Trophoblast cell (in vitro differentiated cells and primary cell): ENCODE results near the gene ZMYM4.

Experiments used
- DNase-seq, 2 donors: peaks; one replicate each; pipeline ENCODE4 v3.0.0-alpha.2; 2016
- H2AFZ ChIP-seq: 2 replicates; pipeline ENCODE4 v1.6.1; 2013; ENCODE audit warnings: low read length, moderate library complexity, mild to moderate bottlenecking; ENCODE audit not compliant: insufficient read depth, poor library complexity
- H2AK5ac ChIP-seq: 2 replicates; pipeline ENCODE4 v1.6.1; 2013; ENCODE audit warnings: mild to moderate bottlenecking, low read length
- H2BK120ac ChIP-seq: 2 replicates; pipeline ENCODE4 v1.6.1; 2013; ENCODE audit warnings: low read length, mild to moderate bottlenecking, moderate library complexity; ENCODE audit not compliant: insufficient read depth, poor library complexity
- H2BK12ac ChIP-seq: 2 replicates; pipeline ENCODE4 v1.6.1; 2013; ENCODE audit warnings: mild to moderate bottlenecking, low read length, moderate library complexity
- H2BK5ac ChIP-seq: 2 replicates; pipeline ENCODE4 v1.6.1; 2013; ENCODE audit warnings: low read length, low read depth, moderate library complexity, mild to moderate bottlenecking; ENCODE audit not compliant: poor library complexity
- H3K14ac ChIP-seq: 2 replicates; pipeline ENCODE4 v1.6.1; 2013; ENCODE audit warnings: mild to moderate bottlenecking, low read length
- H3K18ac ChIP-seq: 2 replicates; pipeline ENCODE4 v1.6.1; 2013; ENCODE audit warnings: mild to moderate bottlenecking, low read length
- H3K23ac ChIP-seq: 2 replicates; pipeline ENCODE4 v1.6.1; 2013; ENCODE audit warnings: low read length
- H3K27ac ChIP-seq: 2 replicates; pipeline ENCODE4 v1.5.1; 2013; ENCODE audit warnings: low read depth, mild to moderate bottlenecking, inconsistent platforms, low read length, moderate library complexity
- H3K27me3 ChIP-seq: 2 replicates; pipeline ENCODE4 v1.6.1; 2013; ENCODE audit warnings: inconsistent platforms, mild to moderate bottlenecking, low read length, moderate library complexity; ENCODE audit not compliant: insufficient read depth
- H3K36me3 ChIP-seq, 2 experiments: 1 replicate in 1 of 2; 2 replicates in 1 of 2; pipeline ENCODE4 v1.6.1; 2013; ENCODE audit warnings: low read length in 2 of 2, mild to moderate bottlenecking in 2 of 2, moderate library complexity in 1 of 2; ENCODE audit not compliant: insufficient read depth in 2 of 2, control insufficient read depth in 1 of 2
- H3K4ac ChIP-seq: 2 replicates; pipeline ENCODE4 v1.6.1; 2013; ENCODE audit warnings: low read depth, mild to moderate bottlenecking, low read length, moderate library complexity
- H3K4me1 ChIP-seq, 2 experiments: 1 replicate in 1 of 2; 2 replicates in 1 of 2; pipeline ENCODE4 v1.6.1; 2013; ENCODE audit warnings: low read length in 2 of 2, mild to moderate bottlenecking in 2 of 2, moderate library complexity in 1 of 2; ENCODE audit not compliant: insufficient read depth in 2 of 2, control insufficient read depth in 1 of 2
- H3K4me2 ChIP-seq: 2 replicates; pipeline ENCODE4 v1.6.1; 2013; ENCODE audit warnings: inconsistent platforms, mild to moderate bottlenecking, low read length, moderate library complexity
- H3K4me3 ChIP-seq: 2 replicates; pipeline ENCODE4 v1.5.1; 2013; ENCODE audit warnings: mild to moderate bottlenecking, low read depth, low read length, inconsistent platforms
- H3K79me1 ChIP-seq: one replicate; pipeline ENCODE4 v1.6.1; 2013; ENCODE audit warnings: low read length
- H3K79me2 ChIP-seq: 2 replicates; pipeline ENCODE4 v1.6.1; 2013; ENCODE audit warnings: low read length, mild to moderate bottlenecking; ENCODE audit not compliant: control insufficient read depth, insufficient read depth, poor library complexity
- H3K9ac ChIP-seq: 2 replicates; pipeline ENCODE4 v1.6.1; 2013; ENCODE audit warnings: mild to moderate bottlenecking, low read length
- H3K9me3 ChIP-seq: 2 replicates; pipeline ENCODE4 v1.6.1; 2013; ENCODE audit warnings: low read depth, mild to moderate bottlenecking, control low read depth, inconsistent platforms, low read length; ENCODE audit not compliant: insufficient read depth
- H4K12ac ChIP-seq: 2 replicates; pipeline ENCODE4 v1.6.1; 2013; ENCODE audit warnings: low read depth, mild to moderate bottlenecking, low read length, moderate library complexity
- H4K8ac ChIP-seq: 2 replicates; pipeline ENCODE4 v1.6.1; 2013; ENCODE audit warnings: low read depth, mild to moderate bottlenecking, low read length, moderate library complexity
- H4K91ac ChIP-seq: one replicate; pipeline ENCODE4 v1.6.1; 2013; ENCODE audit warnings: low read depth, mild to moderate bottlenecking, low read length, moderate library complexity
- WGBS: extraction: QIAGEN DNeasy Blood & Tissue Kit; methylation state at CpG from one replicate; pipeline ENCODE4 v1.1.7; 2013; ENCODE audit warnings: missing lambda C conversion rate; ENCODE audit not compliant: insufficient read length, insufficient coverage; ENCODE audit errors: extremely low coverage; 5-methylcytosine and 5-hydroxymethylcytosine counted together

ZMYM4 gene

GRCh38 chr1:35390600-35391494, 122.3 kb downstream of the ZMYM4 start:
- Histone ChIP-seq H3K4ac (no peak overlapping the region), H3K9ac (no peak overlapping the region), H2AK5ac (no peak overlapping the region), H4K91ac (no peak overlapping the region), H3K4me1 (no peaks in the 10 kb centered on the region), H3K79me1 (no peaks in the 10 kb centered on the region), H2BK120ac (no peak overlapping the region), H3K9me3 (no peaks in the 10 kb centered on the region), H2BK5ac (no peak overlapping the region), H2BK12ac (no peak overlapping the region), H3K27ac (no peak overlapping the region), H3K27me3 (no peaks in the 10 kb centered on the region), H2AFZ (no peak overlapping the region), H4K12ac (no peak overlapping the region), H3K4me2 (no peak overlapping the region), H3K4me3 (no peak overlapping the region), H3K79me2 (no peaks in the 10 kb centered on the region), H3K14ac (no peak overlapping the region), H3K36me3 (peaks cover 11 to 14% of the 10 kb centered on the region in 2 experiments), H4K8ac (no peak overlapping the region), H3K18ac (no peak overlapping the region), H3K23ac (no peak overlapping the region)
- no CpG with 5 or more reads among the region's 10 CpGs for WGBS
- no peak for DNase-seq

- H3K36me3 ChIP-seq = peaks cover 7 to 13% of the 10 kb centered on the region in 2 experiments
- H2BK5ac ChIP-seq = no peak overlapping the region
- H3K27me3 ChIP-seq = no peaks in the 10 kb centered on the region
- H3K4me2 ChIP-seq = no peak overlapping the region
- no peaks in the 10 kb centered on the region for H3K4me1 ChIP-seq
- no peak overlapping the region for H2AK5ac ChIP-seq
- H2BK120ac ChIP-seq = no peak overlapping the region
- H3K14ac ChIP-seq = no peak overlapping the region
- no peak overlapping the region for H4K91ac ChIP-seq
- no peak overlapping the region for H3K27ac ChIP-seq
- H3K9me3 ChIP-seq = no peaks in the 10 kb centered on the region
- H3K23ac ChIP-seq = no peak overlapping the region
- H3K18ac ChIP-seq = no peak overlapping the region
- no peaks in the 10 kb centered on the region for H3K79me2 ChIP-seq
- no peak overlapping the region for H3K4me3 ChIP-seq
- H4K8ac ChIP-seq = no peak overlapping the region
- no peaks in the 10 kb centered on the region for H3K79me1 ChIP-seq
- H2BK12ac ChIP-seq = no peak overlapping the region
- H4K12ac ChIP-seq = no peak overlapping the region
- WGBS = no CpG with 5 or more reads among the region's 2 CpGs
- H3K4ac ChIP-seq = no peak overlapping the region
- H2AFZ ChIP-seq = no peak overlapping the region
- no peak overlapping the region for H3K9ac ChIP-seq
- DNase-seq = no peak
These were observed 125.9 kb downstream of the ZMYM4 start for GRCh38 chr1:35394386-35394785.

GRCh38 chr1:35398739-35399138, 130.2 kb downstream of the ZMYM4 start:
- Histone ChIP-seq H3K36me3 (peaks cover 14 to 17% of the 10 kb centered on the region in 2 experiments), H3K27ac (no peak overlapping the region), H3K4me2 (no peak overlapping the region), H3K4ac (no peak overlapping the region), H3K23ac (no peak overlapping the region), H2AFZ (no peak overlapping the region), H3K9ac (no peak overlapping the region), H3K27me3 (no peaks in the 10 kb centered on the region), H3K79me1 (no peaks in the 10 kb centered on the region), H4K91ac (no peak overlapping the region), H3K14ac (no peak overlapping the region), H2BK12ac (no peak overlapping the region), H4K8ac (no peak overlapping the region), H2BK120ac (no peak overlapping the region), H2AK5ac (no peak overlapping the region), H3K4me3 (no peak overlapping the region), H4K12ac (no peak overlapping the region), H2BK5ac (no peak overlapping the region), H3K4me1 (no peaks in the 10 kb centered on the region), H3K9me3 (no peaks in the 10 kb centered on the region), H3K79me2 (no peaks in the 10 kb centered on the region), H3K18ac (no peak overlapping the region)
- no peak for DNase-seq
- WGBS = no CpG with 5 or more reads among the region's 3 CpGs

DNA sequence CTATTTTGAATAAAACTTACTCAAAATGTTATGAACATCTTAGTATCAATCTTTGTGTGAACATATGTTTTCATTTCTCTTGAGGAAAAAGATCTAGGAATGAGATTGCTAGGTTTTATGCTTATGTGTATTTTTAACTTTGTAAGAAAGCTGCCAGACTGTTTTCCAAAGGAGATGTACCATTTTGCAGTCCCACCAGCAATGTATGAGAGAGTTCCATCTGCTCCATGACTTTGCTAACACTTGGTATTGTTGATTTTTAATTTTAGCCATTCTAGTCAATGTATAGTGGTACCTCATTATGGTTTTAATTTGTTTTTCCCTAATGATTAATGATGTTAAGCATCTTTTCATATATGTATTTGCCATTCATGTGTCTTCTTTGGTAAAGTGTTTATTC, 132.5 kb downstream of the ZMYM4 start:
- Histone ChIP-seq H3K79me2 (no peaks in the 10 kb centered on the region), H3K9me3 (no peaks in the 10 kb centered on the region)

More for the DNA sequence above, 132.5 kb downstream of the ZMYM4 start:
- no peak overlapping the region for H3K4me2 ChIP-seq
- H3K9ac ChIP-seq = no peak overlapping the region
- H3K23ac ChIP-seq = no peak overlapping the region
- H3K18ac ChIP-seq = no peak overlapping the region
- H2AFZ ChIP-seq = no peak overlapping the region
- no peak overlapping the region for H3K27ac ChIP-seq
- no peak overlapping the region for H2AK5ac ChIP-seq
- H4K8ac ChIP-seq = no peak overlapping the region
- H3K79me1 ChIP-seq = no peaks in the 10 kb centered on the region
- no peak overlapping the region for H4K91ac ChIP-seq
- H3K36me3 ChIP-seq = peaks cover 8 to 12% of the 10 kb centered on the region in 2 experiments
- no peak overlapping the region for H3K4ac ChIP-seq
- H3K14ac ChIP-seq = no peak overlapping the region
- H3K4me3 ChIP-seq = no peak overlapping the region
- H3K27me3 ChIP-seq = no peaks in the 10 kb centered on the region
- no peak overlapping the region for H2BK120ac ChIP-seq
- no peak overlapping the region for H4K12ac ChIP-seq
- H2BK12ac ChIP-seq = no peak overlapping the region
- no peak overlapping the region for H2BK5ac ChIP-seq
- DNase-seq = no peak
- H3K4me1 ChIP-seq = no peaks in the 10 kb centered on the region
